HG03095 (cell line): ENCODE data around the gene ROBO1.

Source experiments
- ATAC-seq: cut with Tn5 transposase; IDR thresholded peaks from one replicate; pipeline ENCODE4 v1.9.1; 2021; ENCODE audit warnings: moderate library complexity; ENCODE audit not compliant: unreplicated experiment

The ROBO1 gene

GRCh38 chr3:78670746-78671145, 1097.1 kb downstream of the ROBO1 start:
- no peak for ATAC-seq

- no peak for ATAC-seq
These were observed 1097.7 kb downstream of the ROBO1 start for GRCh38 chr3:78670094-78670493.

- ATAC-seq, result no peak
These were observed 1099.5 kb downstream of the ROBO1 start for GRCh38 chr3:78668302-78668701.

GRCh38 chr3:78666470-78666800, 1101.4 kb downstream of the ROBO1 start:
- no peak for ATAC-seq

- no peak for ATAC-seq
These were observed 1101.9 kb downstream of the ROBO1 start for GRCh38 chr3:78665776-78666469.

- no peak for ATAC-seq
These were observed 1102.7 kb downstream of the ROBO1 start for GRCh38 chr3:78665101-78665500.

GRCh38 chr3:78660957-78661356, 1106.8 kb downstream of the ROBO1 start:
- no peak for ATAC-seq

- ATAC-seq, result no peak
These were observed 1108.3 kb downstream of the ROBO1 start for GRCh38 chr3:78659386-78659987.

- ATAC-seq, result no peak
These were observed 1120.1 kb downstream of the ROBO1 start for GRCh38 chr3:78647726-78648125.

- ATAC-seq, result peak; percentile 81
These were observed 1122.0 kb downstream of the ROBO1 start for GRCh38 chr3:78645628-78646310.

GRCh38 chr3:78644847-78645246, 1123.0 kb downstream of the ROBO1 start:
- ATAC-seq, result no peak

GRCh38 chr3:78642226-78643035, 1125.4 kb downstream of the ROBO1 start:
- ATAC-seq, result no peak

GRCh38 chr3:78641703-78642102, 1126.1 kb downstream of the ROBO1 start:
- ATAC-seq, result no peak

- ATAC-seq, result no peak
These were observed 1133.5 kb downstream of the ROBO1 start for GRCh38 chr3:78634316-78634715.

- ATAC-seq, result no peak
These were observed 1134.2 kb downstream of the ROBO1 start for GRCh38 chr3:78633626-78634025.

GRCh38 chr3:78632925-78633553, 1134.8 kb downstream of the ROBO1 start:
- no peak for ATAC-seq

GRCh38 chr3:78629544-78629943, 1138.3 kb downstream of the ROBO1 start:
- no peak for ATAC-seq

- no peak for ATAC-seq
These were observed 1146.6 kb downstream of the ROBO1 start for GRCh38 chr3:78621061-78621716.

GRCh38 chr3:78614486-78614885, 1153.3 kb downstream of the ROBO1 start:
- ATAC-seq, result no peak

- ATAC-seq, result no peak
These were observed 1154.3 kb downstream of the ROBO1 start for GRCh38 chr3:78613421-78613879.
